AG10803 (cell line): Measurements from ENCODE around the gene E2F4.

Source experiments
- DNase-seq: peaks from one replicate; pipeline ENCODE4 v3.0.0; 2010; ENCODE audit warnings: low read depth
- H3K4me3 ChIP-seq: 2 replicates; pipeline ENCODE4 v1.5.1; 2011; ENCODE audit warnings: mild to moderate bottlenecking, low read length, control low read depth
- TF ChIP-seq, protein P1 (sequence below): conservative IDR thresholded peaks from 2 replicates; pipeline ENCODE4 v1.5.1; 2011; ENCODE audit warnings: mild to moderate bottlenecking, low read length, control low read depth, inconsistent platforms

The E2F4 gene

DNA sequence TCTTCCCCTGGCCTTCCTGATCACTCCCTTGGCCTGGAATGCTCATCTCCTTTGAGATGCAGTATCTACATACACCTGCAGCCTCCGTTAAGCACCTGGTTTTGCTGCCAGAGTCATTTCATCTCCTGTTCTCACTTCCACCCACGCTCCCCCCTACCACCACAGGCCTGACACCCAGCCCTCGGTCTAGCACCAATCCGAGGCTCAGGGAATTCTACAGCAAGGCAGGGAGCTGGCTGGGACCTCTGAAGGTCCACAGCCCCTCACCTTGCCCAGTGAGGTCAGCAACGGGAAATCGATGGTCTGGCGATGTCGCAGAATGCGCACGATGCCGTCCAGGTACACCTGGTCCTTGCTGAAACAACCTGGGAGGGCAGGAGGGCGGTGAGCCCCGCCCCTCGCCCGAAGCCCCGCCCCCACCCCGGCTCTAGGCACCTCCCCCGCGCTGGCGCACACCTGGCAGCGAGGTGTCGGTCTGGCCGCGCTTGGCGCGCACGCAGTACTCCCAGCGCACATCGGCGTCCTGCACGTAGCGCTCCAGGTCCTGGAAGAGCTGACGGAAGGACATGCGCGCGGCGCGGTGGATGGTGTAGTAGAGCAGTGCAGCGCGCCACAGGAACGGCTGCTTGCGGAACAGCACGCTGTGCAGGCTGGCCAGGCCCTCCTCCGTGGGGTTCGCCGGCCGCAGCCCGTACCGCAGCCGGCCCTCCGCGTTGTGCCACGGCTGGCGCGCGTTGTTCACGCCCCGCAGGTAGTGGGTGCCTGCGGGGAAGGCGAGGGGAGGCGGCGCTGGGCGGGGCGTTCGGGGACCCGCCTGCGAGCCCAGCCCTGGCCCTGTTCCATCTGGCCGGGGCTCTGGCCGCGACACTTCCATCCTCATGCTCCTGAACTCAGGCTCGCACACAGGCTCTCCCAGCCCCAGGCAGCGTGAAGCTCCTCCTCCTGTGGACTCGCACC lies 13.9 kb upstream of the E2F4 start:
- peak; percentile 51 for DNase-seq
- H3K4me3 ChIP-seq, result peak overlapping the region; percentile 52
- TF ChIP-seq, protein P1, sequence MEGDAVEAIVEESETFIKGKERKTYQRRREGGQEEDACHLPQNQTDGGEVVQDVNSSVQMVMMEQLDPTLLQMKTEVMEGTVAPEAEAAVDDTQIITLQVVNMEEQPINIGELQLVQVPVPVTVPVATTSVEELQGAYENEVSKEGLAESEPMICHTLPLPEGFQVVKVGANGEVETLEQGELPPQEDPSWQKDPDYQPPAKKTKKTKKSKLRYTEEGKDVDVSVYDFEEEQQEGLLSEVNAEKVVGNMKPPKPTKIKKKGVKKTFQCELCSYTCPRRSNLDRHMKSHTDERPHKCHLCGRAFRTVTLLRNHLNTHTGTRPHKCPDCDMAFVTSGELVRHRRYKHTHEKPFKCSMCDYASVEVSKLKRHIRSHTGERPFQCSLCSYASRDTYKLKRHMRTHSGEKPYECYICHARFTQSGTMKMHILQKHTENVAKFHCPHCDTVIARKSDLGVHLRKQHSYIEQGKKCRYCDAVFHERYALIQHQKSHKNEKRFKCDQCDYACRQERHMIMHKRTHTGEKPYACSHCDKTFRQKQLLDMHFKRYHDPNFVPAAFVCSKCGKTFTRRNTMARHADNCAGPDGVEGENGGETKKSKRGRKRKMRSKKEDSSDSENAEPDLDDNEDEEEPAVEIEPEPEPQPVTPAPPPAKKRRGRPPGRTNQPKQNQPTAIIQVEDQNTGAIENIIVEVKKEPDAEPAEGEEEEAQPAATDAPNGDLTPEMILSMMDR, result no peak; the same call in 1 of the 2 replicates

DNA sequence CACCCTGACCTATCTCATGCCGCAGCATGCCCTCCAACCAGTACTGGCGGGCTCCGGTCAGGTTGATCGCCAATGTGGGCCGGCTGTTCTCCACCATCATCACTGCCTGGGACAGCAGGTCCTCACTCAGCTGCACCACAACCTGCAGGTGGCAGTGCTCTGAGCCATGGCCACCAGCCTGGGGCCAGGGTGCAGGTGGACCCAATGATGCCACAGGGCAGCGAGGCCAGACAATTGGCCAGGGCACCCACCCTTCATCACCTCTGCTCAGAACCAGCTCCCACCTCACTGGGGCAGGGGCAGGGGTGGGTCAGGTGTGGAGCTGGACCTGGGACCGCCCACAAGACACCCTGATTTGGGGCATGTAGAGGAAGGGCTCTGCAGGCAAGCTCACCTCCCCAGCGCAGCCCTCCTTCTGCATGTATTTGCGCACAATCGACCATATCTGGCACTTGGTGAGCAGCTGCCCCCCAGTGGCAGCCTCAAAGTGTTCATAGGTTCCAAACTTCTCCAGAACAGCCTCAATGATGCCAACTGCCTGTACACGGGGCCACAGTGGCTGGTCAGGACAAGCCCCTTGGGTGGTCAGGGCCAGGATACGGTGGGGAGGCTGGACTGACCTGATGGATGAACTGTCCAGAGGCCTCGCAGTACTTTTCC lies 12.4 kb upstream of the E2F4 start:
- TF ChIP-seq, protein P1, result peak; percentile 9; the same call in 1 of the 2 replicates
- no peak for DNase-seq
- no peak overlapping the region for H3K4me3 ChIP-seq

DNA sequence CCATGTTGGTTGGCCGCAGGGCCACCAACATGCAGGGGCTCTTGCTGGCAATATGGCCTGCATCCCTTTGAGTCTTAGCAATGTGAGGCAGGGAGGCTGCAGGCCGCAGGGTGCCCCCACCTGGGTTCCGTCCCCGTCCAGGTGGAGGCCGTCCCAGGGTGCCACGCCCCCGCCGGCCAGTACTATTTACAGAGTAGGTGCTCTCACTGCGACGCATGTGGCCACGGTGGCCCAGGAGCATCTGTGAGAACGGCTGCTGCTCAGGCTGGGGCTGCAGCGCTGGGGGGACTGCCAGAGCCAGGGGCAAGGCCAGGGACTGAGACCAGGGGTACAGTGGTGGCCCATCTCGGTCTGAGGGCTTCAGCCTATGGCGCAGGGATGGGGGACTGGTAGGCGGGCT lies 11.8 kb upstream of the E2F4 start:
- DNase-seq, result no peak
- H3K4me3 ChIP-seq, result no peak overlapping the region
- TF ChIP-seq, protein P1, result no peak

DNA sequence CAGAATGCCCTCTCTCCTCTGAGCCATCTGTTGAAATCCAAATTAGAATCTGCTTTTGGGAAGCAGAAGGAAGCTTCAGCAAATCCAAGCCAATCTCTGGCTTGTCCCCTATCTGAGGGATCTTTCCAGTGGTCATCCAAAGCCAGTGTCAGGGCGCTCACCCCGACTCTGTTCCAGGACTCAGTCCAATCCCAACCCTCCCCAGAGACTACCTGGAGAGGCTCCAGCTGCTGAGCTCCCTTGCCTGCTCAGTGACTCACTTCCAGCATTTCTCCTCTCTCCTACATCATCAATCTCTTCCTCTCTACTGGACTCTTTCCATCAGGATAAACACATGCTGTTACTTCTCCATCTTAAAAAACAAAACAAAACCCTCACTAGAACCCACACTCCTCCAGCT lies 10.6 kb upstream of the E2F4 start:
- H3K4me3 ChIP-seq, result no peak overlapping the region
- TF ChIP-seq, protein P1, result no peak
- DNase-seq, result peak; percentile 86

DNA sequence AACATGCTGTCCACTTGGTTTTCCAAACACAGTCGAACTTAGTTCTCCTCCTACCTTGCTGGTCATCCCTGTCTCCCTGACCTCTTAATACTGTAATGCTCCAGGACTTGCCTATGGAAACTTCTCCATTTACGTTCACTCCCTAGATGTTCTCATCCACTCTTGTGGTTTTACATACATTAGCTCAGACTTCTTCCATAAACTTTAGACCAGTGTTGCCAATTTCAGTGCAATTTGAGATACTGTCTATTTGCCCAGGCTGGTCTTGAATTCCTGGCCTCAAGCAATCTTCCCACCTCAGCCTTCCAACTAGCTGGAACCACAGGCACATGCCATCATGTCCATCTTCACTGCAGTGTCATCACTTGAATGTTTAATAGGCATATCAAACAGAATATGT lies 9.7 kb upstream of the E2F4 start:
- TF ChIP-seq, protein P1, result no peak
- no peak for DNase-seq
- no peak overlapping the region for H3K4me3 ChIP-seq

DNA sequence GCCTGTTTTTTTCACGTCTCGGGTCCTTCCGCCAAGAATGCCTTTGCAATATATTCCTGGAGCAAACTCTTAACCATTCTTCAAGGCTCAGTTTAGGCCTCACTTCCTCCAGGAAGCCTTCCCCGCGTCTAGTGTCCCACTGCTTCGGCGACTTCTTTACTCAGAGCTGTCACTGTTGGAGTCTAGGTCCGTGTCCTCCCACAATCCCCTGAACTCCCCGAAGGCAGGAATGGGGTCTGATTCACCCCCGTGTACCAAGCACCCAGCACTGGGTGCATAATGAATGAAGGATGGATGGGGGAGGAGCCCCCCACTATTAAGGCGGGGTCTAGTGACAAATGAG lies 8.7 kb upstream of the E2F4 start:
- no peak for DNase-seq
- H3K4me3 ChIP-seq, result peak overlapping the region; percentile 72
- TF ChIP-seq, protein P1, result no peak
